ENCODE data around the gene SELE.

DNA sequence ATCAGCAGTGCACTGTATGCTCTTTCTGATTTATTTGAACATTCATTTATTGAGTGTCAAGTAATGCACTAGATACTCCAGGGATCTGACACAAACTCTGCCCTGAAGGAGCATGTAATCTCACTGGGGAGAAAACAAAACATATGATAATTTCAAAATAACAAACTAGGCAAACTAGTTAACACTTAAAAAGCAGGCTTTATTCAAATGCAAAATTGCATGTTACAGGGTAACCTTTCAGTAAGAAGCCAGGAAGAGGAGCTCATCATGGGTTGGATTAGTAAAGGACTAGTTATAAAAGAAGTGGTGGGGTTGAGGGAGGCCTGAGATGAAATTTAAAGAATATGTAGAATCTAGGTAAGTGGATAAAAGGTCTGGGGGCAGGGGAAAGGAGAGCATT is 43.4 kb downstream of the SELE start:
- TF ChIP-seq CTCF (conservative IDR thresholded peaks at IDR 0.05): no peak
- no peak for TF ChIP-seq ZFX (IDR thresholded peaks at IDR 0.05)
